Stimulated activated CD8-positive, alpha-beta memory T cell treated with anti-CD3 and anti-CD28 coated beads, Interleukin-12 subunit alpha, Interleukin-12 subunit beta, amount 100 ng/mL, for 24 hours (primary cell): Measurements from ENCODE around the gene UNC13D.
"Not testable (repeated sequence)": the region's sequence is repeated elsewhere in the genome, so short reads cannot be mapped to it uniquely, and the experiment has no call there.

Source experiments
- DNase-seq: peaks from one replicate; pipeline ENCODE4 v3.0.0-alpha.2; 2020; ENCODE audit errors: extremely low read depth

UNC13D gene

GRCh38 chr17:75843577-75844529, at the start of gene UNC13D:
Gene UNC13D (minus strand): TSS chr17:75844404. CDS start chr17:75844337, 67 bp downstream.
- DNase-seq: no peak

- DNase-seq: no peak
Observed at GRCh38 chr17:75893305-75894048, 49.3 kb upstream of the UNC13D start.

GRCh38 chr17:75892556-75893224, 48.5 kb upstream of the UNC13D start:
- DNase-seq: no peak

- no peak for DNase-seq
Observed at GRCh38 chr17:75891605-75892555, 47.7 kb upstream of the UNC13D start.

GRCh38 chr17:75891022-75891604, 46.9 kb upstream of the UNC13D start:
- DNase-seq: no peak

- DNase-seq: no peak
Observed at GRCh38 chr17:75889454-75889853, 45.2 kb upstream of the UNC13D start.

- no peak for DNase-seq
Observed at GRCh38 chr17:75888484-75888883, 44.3 kb upstream of the UNC13D start.

- DNase-seq: not testable (repeated sequence)
Observed at GRCh38 chr17:75885860-75886259, 41.7 kb upstream of the UNC13D start.

GRCh38 chr17:75885431-75885830, 41.2 kb upstream of the UNC13D start:
- DNase-seq: no peak

- DNase-seq: no peak
Observed at GRCh38 chr17:75881678-75882454, 37.7 kb upstream of the UNC13D start.

- DNase-seq: no peak
Observed at GRCh38 chr17:75880266-75880665, 36.1 kb upstream of the UNC13D start.

GRCh38 chr17:75878174-75878998, 34.2 kb upstream of the UNC13D start, which contains the start of gene TRIM47:
Gene TRIM47 (minus strand): TSS chr17:75878581. CDS start chr17:75878548, 33 bp downstream.
- DNase-seq: no peak

GRCh38 chr17:75877752-75878173, 33.6 kb upstream of the UNC13D start:
- no peak for DNase-seq

GRCh38 chr17:75876938-75877751, 32.9 kb upstream of the UNC13D start:
- no peak for DNase-seq

GRCh38 chr17:75876190-75876937, 32.2 kb upstream of the UNC13D start:
- no peak for DNase-seq

- no peak for DNase-seq
Observed at GRCh38 chr17:75875940-75876189, 31.7 kb upstream of the UNC13D start.

- DNase-seq: no peak
Observed at GRCh38 chr17:75875182-75875939, 31.2 kb upstream of the UNC13D start.
